Measurements from ENCODE around the gene AKAP8. TPM values are rescaled to one million over a fixed set of nuclear protein-coding genes. Genes with fewer than 3 reads are reported as not detected.
"Not testable (repeated sequence)": the region's sequence is repeated elsewhere in the genome, so short reads cannot be mapped to it uniquely, and the experiment has no call there.

Gene AKAP8
- total RNA-seq, 2 donors from 2014 or later, result 48.5 to 62.5 TPM

DNA sequence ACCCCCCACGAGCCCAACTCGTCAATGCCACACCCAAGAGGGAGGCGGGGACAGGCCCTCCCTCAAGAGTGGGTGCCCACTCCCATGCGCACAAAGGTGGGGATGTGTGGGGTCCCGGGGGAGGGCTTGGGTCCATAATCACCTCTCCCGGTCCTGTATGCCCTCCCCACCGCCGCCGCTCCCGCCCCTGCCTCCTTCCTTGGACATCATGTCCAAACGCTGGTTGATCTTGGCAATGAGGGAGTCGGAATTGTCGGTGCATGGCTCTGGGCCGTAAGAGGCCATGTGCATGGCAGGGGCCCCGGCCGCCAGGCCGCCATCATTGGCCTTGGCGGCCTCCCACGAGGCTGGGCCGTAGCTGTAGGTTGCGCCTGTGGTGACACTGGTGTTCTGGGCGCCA lies 5.9 kb downstream of the AKAP8 start:
- no peak overlapping the region for H3K27ac Mint-ChIP-seq

DNA sequence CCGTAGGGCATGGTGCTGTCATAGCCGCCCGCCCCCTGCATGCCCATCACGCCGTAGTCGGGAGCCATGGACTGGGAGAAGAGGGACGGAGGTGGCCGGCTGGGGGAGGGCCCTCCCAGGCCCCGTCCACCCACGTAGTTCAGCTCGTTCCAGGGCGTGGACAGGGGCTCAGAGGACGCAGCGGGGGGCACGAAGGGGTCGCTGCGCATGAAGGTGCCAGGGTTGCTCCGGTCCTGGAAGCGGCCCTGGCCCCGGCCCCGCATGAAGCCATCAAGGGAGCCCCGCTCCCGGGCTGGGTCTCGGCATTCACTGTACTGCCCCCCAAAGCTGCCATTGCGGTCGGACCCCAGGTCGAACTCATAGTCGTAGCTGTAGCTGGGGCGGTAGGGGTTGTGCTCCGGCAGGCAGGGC lies 6.7 kb downstream of the AKAP8 start:
- no peak for ATAC-seq (replicated peaks)
- no peak overlapping the region for H3K27ac Mint-ChIP-seq
- no peak overlapping the region for H3K4me3 Mint-ChIP-seq
- no peaks in the 10 kb centered on the region for H3K27me3 Mint-ChIP-seq
- peaks cover 87% of the 10 kb centered on the region for H3K36me3 Mint-ChIP-seq (ENCODE audit: low read depth)
- peaks cover 10% of the 10 kb centered on the region for H3K4me1 Mint-ChIP-seq
- H3K9me3 Mint-ChIP-seq, result no peaks in the 10 kb centered on the region

More for the DNA sequence above, 5.9 kb downstream of the AKAP8 start:
- Mint-ChIP-seq H3K36me3 (ENCODE audit: low read depth) (peaks cover 87% of the 10 kb centered on the region), H3K4me1 (peaks cover 14% of the 10 kb centered on the region), H3K4me3 (no peak overlapping the region), H3K27me3 (no peaks in the 10 kb centered on the region), H3K9me3 (no peaks in the 10 kb centered on the region)
- no peak for ATAC-seq (replicated peaks)

DNA sequence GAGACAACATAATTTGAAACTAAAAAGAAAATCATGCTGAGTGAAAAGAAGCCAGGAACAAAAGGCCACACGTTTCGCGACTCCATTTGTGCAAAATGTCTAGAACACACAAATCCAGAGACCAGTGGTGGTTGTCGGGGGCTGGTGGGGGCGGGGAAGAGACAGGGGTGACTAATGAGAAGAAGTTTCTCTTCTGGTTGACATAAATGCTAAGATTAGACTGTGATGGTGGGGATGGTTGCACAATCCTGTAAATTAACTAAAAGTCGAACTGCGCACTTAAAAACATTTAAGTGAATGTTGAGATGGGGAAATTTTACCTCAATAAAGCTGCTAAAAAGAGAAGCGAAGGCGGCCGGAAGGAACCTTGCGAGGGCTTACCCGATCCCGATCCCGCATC lies 7.1 kb downstream of the AKAP8 start:
- Mint-ChIP-seq H3K4me1 (peaks cover 7% of the 10 kb centered on the region), H3K9me3 (no peaks in the 10 kb centered on the region), H3K4me3 (no peak overlapping the region), H3K36me3 (ENCODE audit: low read depth) (peaks cover 88% of the 10 kb centered on the region), H3K27me3 (no peaks in the 10 kb centered on the region), H3K27ac (no peak overlapping the region)
- ATAC-seq (replicated peaks), result peak; percentile 26

DNA sequence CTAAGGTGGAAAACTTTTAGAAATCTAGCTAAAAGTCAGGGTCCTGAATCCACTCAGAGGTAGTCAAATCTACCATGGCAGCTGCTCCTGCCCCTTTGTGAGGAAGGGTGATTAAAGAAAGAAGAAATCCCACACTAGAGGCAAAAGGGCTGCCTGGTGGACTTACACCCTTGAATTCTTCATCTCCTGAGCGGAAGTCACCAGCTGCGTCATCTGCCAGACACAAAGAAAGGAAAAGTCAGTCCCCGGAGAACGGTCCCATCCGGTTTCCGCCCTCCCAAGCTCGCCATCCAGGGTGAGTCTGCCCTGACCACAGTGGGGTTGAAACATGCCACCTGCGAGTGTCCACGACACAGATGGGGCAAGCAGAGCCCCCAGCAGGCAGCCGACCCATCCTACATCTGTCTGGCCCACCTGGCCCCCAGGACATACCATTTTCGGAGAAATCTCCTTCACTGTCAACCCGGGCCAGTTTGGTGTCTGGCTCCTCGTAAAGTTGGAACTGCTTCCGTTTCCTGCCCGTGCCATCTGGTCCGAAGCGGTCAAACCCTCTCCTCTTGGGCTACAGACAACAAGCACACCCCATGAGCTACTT lies 7.7 kb downstream of the AKAP8 start:
- no peaks in the 10 kb centered on the region for H3K9me3 Mint-ChIP-seq
- H3K4me1 Mint-ChIP-seq, result peaks cover 3% of the 10 kb centered on the region
- no peak for ATAC-seq (replicated peaks)
- no peaks in the 10 kb centered on the region for H3K27me3 Mint-ChIP-seq
- no peak overlapping the region for H3K27ac Mint-ChIP-seq
- peaks cover 90% of the 10 kb centered on the region for H3K36me3 Mint-ChIP-seq (ENCODE audit: low read depth)
- H3K4me3 Mint-ChIP-seq, result no peak overlapping the region

DNA sequence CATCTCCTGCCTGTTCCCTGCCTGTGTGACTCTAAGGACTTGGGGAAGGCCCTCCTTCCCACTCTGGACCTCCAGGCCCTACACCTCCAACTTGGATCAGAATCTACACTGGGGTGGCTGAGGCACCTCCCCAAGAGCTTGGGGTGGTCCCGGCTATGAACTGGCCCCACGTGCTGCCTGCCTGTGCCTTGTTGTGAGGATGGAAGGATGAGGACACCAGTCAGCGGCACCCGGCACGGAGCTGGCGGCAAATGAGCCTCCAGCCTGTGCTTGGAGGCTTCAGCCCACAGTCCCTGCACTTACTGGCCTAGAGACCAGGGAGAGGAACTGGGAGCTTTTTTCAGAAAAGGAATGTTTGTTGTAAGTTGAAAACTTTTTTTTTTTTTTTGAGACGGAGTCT lies 8.5 kb downstream of the AKAP8 start:
- peaks cover 92% of the 10 kb centered on the region for H3K36me3 Mint-ChIP-seq (ENCODE audit: low read depth)

DNA sequence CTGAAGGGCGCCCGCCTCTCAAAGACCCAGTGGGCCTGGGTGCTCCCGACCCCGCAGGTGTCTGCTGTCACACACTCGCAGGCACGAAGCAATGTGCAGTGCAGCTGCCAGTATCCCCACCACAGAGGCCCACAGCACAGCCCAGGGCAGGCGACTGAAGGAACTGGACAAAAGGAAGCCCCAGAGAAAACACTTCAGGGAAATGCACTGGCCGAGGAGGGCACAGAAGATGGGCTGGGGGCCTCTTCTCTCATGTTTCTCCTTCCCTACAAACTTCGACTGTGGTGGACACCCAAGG lies 10.0 kb downstream of the AKAP8 start:
- H3K36me3 Mint-ChIP-seq (ENCODE audit: low read depth), result peaks cover 100% of the 10 kb centered on the region

More for the DNA sequence above, 8.5 kb downstream of the AKAP8 start:
- H3K9me3 Mint-ChIP-seq, result no peaks in the 10 kb centered on the region
- ATAC-seq (replicated peaks), result no peak
- no peak overlapping the region for H3K4me3 Mint-ChIP-seq
- no peaks in the 10 kb centered on the region for H3K27me3 Mint-ChIP-seq
- H3K4me1 Mint-ChIP-seq, result no peaks in the 10 kb centered on the region
- H3K27ac Mint-ChIP-seq, result no peak overlapping the region

DNA sequence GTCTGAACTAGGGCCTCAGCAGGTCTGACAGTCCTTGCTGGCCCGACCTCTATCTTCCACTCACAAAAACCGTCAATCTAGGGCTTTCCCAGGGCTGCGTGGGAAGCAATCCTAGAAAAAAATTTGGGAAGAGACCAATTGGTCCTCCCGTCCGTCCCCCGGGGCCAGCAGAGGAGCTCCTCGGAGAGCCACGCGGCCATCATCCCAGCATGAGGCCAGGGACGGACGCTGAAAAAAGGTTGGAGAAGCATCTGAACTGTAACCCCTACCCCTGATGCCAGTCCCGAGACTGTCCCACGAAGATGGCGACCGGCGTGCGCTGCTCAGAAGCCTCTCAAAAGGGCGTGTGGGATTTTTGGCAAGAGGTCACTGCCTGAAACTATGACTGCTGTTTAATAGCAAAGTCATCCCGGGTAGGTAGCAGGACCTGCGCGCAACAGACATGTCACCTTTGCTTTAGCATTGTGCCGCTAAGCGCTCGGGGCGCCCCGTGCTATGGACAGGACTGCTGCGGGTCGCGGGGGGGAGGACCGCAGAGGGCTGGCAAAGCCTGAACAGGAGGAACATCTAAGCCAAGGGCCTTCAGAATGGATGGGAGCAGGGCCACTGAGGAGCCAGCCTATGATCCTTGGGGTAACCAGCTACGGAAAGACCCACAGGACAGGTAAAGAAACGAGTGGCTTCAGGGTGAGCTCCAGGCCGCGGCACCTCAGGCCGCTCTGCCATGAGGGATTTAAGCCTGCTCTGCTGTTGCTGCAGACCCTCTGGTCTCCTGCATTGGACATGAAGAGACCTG lies 10.6 kb downstream of the AKAP8 start:
- H3K4me3 Mint-ChIP-seq, result no peak overlapping the region
- peaks cover 98% of the 10 kb centered on the region for H3K36me3 Mint-ChIP-seq (ENCODE audit: low read depth)
- ATAC-seq (replicated peaks), result no peak
- H3K4me1 Mint-ChIP-seq, result no peaks in the 10 kb centered on the region
- no peak overlapping the region for H3K27ac Mint-ChIP-seq
- H3K9me3 Mint-ChIP-seq, result no peaks in the 10 kb centered on the region
- no peaks in the 10 kb centered on the region for H3K27me3 Mint-ChIP-seq

More for the DNA sequence above, 10.0 kb downstream of the AKAP8 start:
- Mint-ChIP-seq H3K27me3 (no peaks in the 10 kb centered on the region), H3K9me3 (no peaks in the 10 kb centered on the region), H3K27ac (no peak overlapping the region), H3K4me3 (no peak overlapping the region), H3K4me1 (no peaks in the 10 kb centered on the region)
- ATAC-seq (replicated peaks), result no peak

DNA sequence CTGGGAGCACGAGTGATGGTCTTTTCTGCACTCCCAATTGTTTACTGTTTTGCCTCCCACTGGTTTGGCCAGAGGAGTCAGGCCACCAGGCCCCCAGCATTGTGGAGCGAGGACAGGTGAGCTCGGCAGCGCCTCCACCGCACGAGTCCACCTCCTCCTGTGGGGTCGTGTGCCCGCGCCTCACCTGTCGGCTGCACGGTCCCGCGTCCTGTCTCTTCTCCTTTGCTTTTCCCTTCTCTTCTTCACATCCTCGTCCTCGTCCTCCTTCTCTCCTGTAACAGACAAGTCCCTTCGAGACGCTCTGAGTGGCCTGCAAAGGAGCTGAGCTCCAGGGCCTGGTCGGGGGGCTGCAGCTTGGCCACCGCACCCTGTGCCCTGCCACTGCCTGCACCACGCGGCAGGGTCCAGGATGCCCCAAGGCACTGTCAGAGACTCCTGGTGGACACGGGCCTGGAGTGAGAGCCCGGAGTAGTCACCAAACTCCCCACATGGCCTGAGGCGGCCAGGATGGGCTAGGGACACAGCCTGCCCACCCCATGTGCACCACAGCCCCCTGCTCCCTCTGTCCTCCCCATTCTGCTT lies 11.4 kb downstream of the AKAP8 start:
- Mint-ChIP-seq H3K27me3 (no peaks in the 10 kb centered on the region), H3K36me3 (ENCODE audit: low read depth) (peaks cover 95% of the 10 kb centered on the region), H3K9me3 (no peaks in the 10 kb centered on the region), H3K27ac (no peak overlapping the region), H3K4me1 (no peaks in the 10 kb centered on the region), H3K4me3 (no peak overlapping the region)
- ATAC-seq (replicated peaks), result no peak

DNA sequence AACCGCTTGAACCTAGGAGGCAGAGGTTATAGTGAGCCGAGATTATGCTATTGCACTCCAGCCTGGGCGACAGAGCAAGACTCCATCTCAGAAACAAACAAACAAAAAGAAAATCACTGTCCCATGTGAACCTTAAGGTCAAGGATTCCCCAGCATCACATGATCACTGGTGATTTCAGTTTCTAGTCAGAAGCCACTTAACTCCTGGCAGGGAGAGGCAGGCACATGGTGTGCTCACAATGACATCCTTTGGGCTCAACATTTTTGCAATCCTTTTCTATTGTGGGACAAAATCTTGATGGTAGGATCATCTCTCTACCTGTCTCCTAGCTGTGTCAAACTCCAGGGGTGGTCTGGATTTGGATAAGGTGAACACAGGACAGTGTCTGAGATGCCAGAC lies 12.1 kb downstream of the AKAP8 start:
- peaks cover 88% of the 10 kb centered on the region for H3K36me3 Mint-ChIP-seq (ENCODE audit: low read depth)
- no peak for ATAC-seq (replicated peaks)
- H3K4me1 Mint-ChIP-seq, result no peaks in the 10 kb centered on the region
- no peak overlapping the region for H3K4me3 Mint-ChIP-seq
- no peaks in the 10 kb centered on the region for H3K27me3 Mint-ChIP-seq
- no peak overlapping the region for H3K27ac Mint-ChIP-seq
- H3K9me3 Mint-ChIP-seq, result no peaks in the 10 kb centered on the region

DNA sequence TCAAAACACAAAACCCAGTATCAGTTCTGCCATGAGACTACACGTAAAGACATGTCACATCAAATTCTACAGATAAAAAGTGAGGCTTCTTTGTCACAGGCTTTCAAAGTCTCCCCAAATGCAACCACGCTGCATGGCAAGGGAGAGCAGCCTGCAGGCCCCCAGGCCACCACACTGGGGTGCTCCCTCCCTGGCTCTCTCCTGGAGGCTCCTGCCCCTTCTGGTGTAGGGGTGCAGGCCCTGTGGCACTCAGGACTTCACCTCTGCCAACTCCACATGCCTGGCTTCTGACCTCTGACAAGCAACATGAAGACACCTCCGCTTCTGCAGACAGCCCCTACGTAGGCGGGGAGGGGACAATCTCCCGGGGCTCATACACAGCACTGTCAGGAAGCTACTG lies 14.3 kb downstream of the AKAP8 start:
- Mint-ChIP-seq H3K4me1 (no peaks in the 10 kb centered on the region), H3K36me3 (ENCODE audit: low read depth) (peaks cover 86% of the 10 kb centered on the region), H3K4me3 (no peak overlapping the region), H3K27me3 (no peaks in the 10 kb centered on the region), H3K9me3 (no peaks in the 10 kb centered on the region), H3K27ac (no peak overlapping the region)
- no peak for ATAC-seq (replicated peaks)

DNA sequence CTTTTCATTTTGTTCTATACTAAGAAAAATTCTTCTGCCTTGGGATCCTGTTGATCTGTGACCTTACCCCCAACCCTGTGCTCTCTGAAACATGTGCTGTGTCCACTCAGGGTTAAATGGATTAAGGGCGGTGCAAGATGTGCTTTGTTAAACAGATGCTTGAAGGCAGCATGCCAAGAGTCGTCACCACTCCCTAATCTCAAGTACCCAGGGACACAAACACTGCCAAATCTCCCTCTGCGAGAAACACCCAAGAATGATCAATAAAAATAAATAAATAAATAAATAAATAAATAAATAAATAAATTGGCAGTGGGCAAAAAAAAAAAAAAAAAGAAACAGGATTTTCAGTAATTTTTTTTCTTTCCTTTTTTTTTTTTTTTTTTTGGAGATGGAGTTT lies 15.8 kb downstream of the AKAP8 start:
- peaks cover 86% of the 10 kb centered on the region for H3K36me3 Mint-ChIP-seq (ENCODE audit: low read depth)
- not testable (repeated sequence) for H3K4me1 Mint-ChIP-seq; H3K27me3 Mint-ChIP-seq; H3K27ac Mint-ChIP-seq; H3K4me3 Mint-ChIP-seq; ATAC-seq (replicated peaks); H3K9me3 Mint-ChIP-seq

DNA sequence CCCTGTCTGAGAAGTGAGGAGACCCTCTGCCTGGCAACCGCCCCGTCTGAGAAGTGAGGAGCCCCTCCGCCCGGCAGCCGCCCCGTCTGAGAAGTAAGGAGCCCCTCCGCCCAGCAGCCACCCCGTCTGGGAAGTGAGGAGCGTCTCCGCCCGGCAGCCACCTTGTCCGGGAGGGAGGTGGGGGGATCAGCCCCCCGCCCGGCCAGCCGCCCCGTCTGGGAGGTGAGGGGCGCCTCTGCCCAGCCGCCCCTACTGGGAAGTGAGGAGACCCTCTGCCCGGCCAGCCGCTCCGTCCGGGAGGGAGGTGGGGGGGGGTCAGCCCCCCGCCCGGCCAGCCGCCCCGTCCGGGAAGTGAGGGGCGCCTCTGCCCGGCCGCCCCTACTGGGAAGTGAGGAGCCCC lies 16.5 kb downstream of the AKAP8 start:
- not testable (repeated sequence) for H3K4me1 Mint-ChIP-seq; H3K9me3 Mint-ChIP-seq; H3K27me3 Mint-ChIP-seq; H3K4me3 Mint-ChIP-seq; ATAC-seq (replicated peaks); H3K27ac Mint-ChIP-seq
- H3K36me3 Mint-ChIP-seq (ENCODE audit: low read depth), result peaks cover 86% of the 10 kb centered on the region

DNA sequence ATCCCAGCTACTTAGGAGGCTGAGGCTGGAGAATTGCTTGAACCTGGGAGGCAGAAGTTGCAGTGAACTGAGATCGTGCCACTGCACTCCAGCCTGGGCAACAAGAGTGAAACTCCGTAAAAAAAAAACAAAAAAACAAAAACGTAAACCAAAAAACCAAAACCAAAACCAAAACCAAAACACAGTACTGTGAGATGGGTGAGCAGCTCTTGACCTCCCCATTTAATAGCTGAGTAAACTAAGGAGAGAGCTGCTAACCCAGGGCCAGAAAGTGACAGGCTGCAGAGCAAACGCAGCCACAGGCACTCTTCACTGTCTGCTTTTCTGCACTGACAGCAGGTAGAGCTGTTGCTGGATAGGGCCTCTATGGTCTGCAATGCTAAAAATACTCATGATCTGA lies 19.6 kb downstream of the AKAP8 start:
- H3K4me1 Mint-ChIP-seq, H3K4me3 Mint-ChIP-seq, H3K27me3 Mint-ChIP-seq, H3K9me3 Mint-ChIP-seq: not testable (repeated sequence)
- peak; percentile 59 for ATAC-seq (replicated peaks)
- Mint-ChIP-seq H3K27ac (peak overlapping the region; percentile 28), H3K36me3 (ENCODE audit: low read depth) (peaks cover 85% of the 10 kb centered on the region)

DNA sequence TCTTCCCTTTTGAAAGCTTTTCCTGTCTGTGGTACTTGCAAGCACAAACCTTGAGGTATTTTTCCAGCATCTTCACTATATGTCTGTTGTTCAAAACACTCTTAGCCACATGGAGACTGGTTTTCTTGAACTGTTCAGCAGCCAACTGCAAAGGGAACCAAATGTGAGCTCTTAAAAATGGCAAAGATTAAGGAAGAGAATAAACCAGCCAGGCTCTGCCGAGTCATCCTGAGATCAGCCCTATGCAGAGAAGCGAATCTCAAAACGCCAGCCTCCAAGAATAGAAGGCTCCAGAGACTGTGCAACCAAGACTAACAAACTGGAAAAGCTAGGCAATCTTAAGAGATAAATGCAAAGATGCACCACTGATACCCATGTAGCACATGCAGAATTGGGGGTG lies 20.7 kb downstream of the AKAP8 start:
- Mint-ChIP-seq H3K4me1 (no peaks in the 10 kb centered on the region), H3K27ac (peak overlapping the region; percentile 36), H3K9me3 (no peaks in the 10 kb centered on the region), H3K4me3 (no peak overlapping the region), H3K36me3 (ENCODE audit: low read depth) (peaks cover 87% of the 10 kb centered on the region), H3K27me3 (no peaks in the 10 kb centered on the region)
- no peak for ATAC-seq (replicated peaks)

DNA sequence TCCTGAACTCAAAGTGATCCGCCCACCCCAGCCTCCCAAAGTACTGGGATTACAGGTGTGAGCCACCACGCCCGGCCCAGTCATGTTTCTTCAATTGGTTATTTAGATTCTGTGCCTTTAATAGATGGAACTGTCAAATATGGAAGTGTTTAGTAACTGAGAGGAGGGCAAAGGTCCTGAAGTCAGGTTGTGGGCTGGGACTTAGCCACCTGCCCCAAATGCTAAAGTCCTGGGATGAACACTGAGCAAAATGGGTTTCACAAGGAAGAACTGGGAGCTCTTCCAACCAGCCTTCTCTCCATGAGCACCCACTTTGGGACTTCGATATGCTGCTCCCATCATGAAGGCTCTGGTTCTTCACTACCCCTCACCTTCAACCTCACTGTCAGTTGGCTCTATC lies 21.7 kb downstream of the AKAP8 start:
- no peaks in the 10 kb centered on the region for H3K27me3 Mint-ChIP-seq
- no peak overlapping the region for H3K4me3 Mint-ChIP-seq
- H3K4me1 Mint-ChIP-seq, result no peaks in the 10 kb centered on the region
- no peaks in the 10 kb centered on the region for H3K9me3 Mint-ChIP-seq
- no peak for ATAC-seq (replicated peaks)
- no peak overlapping the region for H3K27ac Mint-ChIP-seq
- H3K36me3 Mint-ChIP-seq (ENCODE audit: low read depth), result peaks cover 92% of the 10 kb centered on the region

Measured in activated T-helper 17 cell treated with anti-CD3 and anti-CD28 coated beads, Interleukin-2, amount 50 U/mL, for 72 hours (primary cell).